Activated naive CD8-positive, alpha-beta T cell treated with anti-CD3 and anti-CD28 coated beads for 36 hours (primary cell): ENCODE data around the gene MYT1. TPM values are rescaled to one million over a fixed set of nuclear protein-coding genes. Genes with fewer than 3 reads are reported as not detected.
"Not testable (repeated sequence)": the region's sequence is repeated elsewhere in the genome, so short reads cannot be mapped to it uniquely, and the experiment has no call there.

ENCODE experiments used
- DNase-seq: peaks from one replicate; pipeline ENCODE4 v3.0.0; 2021
- H3K27ac Mint-ChIP-seq: one replicate; pipeline ENCODE4 v1.8.0; 2022; ENCODE audit warnings: mild to moderate bottlenecking, moderate library complexity, mixed read lengths
- H3K27me3 Mint-ChIP-seq: one replicate; pipeline ENCODE4 v1.8.0; 2022; ENCODE audit warnings: mild to moderate bottlenecking, mixed read lengths
- H3K36me3 Mint-ChIP-seq: one replicate; pipeline ENCODE4 v1.8.0; 2021; ENCODE audit warnings: mild to moderate bottlenecking, mixed read lengths
- H3K4me1 Mint-ChIP-seq: one replicate; pipeline ENCODE4 v1.8.0; 2021; ENCODE audit warnings: mixed read lengths
- H3K4me3 Mint-ChIP-seq: one replicate; pipeline ENCODE4 v1.8.0; 2022; ENCODE audit warnings: mild to moderate bottlenecking, moderate library complexity, mixed read lengths
- H3K9me3 Mint-ChIP-seq: one replicate; pipeline ENCODE4 v1.8.0; 2022; ENCODE audit warnings: mixed read lengths
- total RNA-seq, 2 experiments: library from RNA; stranded (reverse); gene quantifications; one replicate each; pipeline ENCODE4 v1.2.3, GENCODE V29; 2021

Gene MYT1
- total RNA-seq, 2 experiments from 2014 or later = 0.44 TPM; not detected in 1

DNA sequence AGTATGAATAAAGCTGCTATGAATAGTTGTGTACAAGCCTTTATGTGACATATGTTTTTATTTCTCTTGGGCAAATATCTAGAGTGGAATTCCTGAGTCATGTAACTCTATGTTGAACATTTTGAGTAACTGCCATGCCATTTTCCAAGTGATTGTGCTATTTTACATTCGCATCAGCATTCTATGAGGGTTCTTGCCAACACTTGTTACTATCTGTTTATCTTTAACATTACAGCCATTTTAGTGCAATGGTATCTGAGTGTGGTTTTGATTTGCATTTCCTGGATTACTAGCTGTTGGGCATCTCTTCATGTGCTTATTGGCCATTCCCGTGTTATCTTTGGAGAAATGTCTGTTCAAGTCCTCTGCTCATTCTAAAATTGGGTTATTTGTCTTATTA, 19.1 kb downstream of the MYT1 start:
- Mint-ChIP-seq H3K4me3 (no peak overlapping the region), H3K9me3 (peaks cover 4% of the 10 kb centered on the region), H3K4me1 (no peaks in the 10 kb centered on the region), H3K27ac (no peak overlapping the region), H3K27me3 (peaks cover 17% of the 10 kb centered on the region), H3K36me3 (no peaks in the 10 kb centered on the region)
- DNase-seq = no peak

DNA sequence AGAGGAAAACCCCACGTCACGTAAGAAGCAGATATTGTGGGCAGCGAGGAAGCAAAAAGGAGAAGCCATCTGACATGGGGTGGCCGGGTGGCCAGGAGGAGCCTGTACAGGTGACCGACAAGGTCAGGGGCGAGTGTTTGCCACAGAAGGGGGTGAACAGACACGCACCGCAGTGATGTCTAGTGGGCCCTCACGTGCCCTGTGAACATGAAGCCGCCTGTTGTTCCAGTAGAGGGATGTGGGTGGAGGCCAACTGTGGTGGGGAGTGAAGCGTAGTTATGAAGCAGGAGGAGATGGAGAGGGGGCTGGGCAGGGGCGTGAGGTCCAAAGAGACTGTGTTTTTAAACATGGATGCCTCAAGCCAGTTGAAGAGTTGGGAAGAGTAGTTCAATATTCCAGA, 20.5 kb downstream of the MYT1 start:
- H3K27ac Mint-ChIP-seq = no peak overlapping the region
- no peak for DNase-seq
- no peak overlapping the region for H3K4me3 Mint-ChIP-seq

DNA sequence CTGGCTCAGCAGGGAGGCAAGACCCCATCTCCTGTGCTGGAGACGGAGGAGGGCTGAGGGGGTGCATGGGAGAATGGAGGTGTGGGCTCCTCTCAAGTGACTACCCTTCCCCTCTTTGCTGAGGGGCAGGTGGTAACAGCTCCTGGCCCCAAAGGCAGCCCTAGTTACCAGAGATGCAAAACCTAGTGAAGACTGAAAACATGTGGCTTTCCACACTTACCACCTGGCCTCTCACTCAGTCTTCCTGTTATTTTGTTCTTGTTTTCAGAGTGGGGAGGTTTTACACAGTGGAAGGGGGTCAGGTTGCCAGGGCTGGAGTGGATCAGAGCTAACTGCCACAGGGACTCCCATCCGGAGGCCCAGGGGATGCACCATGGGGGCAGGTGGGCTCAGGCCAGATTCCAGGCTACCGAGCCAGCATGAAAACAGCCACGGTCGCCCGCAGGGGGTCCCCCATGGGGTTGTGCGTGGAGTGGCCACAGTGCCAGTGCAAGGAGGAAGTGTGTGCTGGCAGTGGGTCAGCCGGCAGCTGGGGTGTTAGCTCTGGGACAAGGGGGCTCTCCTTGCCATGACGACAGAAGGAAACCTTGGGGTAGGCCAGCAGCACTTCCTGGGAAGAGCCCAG, 21.1 kb downstream of the MYT1 start:
- Mint-ChIP-seq H3K36me3 (no peaks in the 10 kb centered on the region), H3K4me1 (no peaks in the 10 kb centered on the region), H3K9me3 (peaks cover 4% of the 10 kb centered on the region), H3K4me3 (no peak overlapping the region), H3K27ac (no peak overlapping the region), H3K27me3 (peaks cover 17% of the 10 kb centered on the region)
- no peak for DNase-seq

More for the DNA sequence above, 20.5 kb downstream of the MYT1 start:
- Mint-ChIP-seq H3K9me3 (peaks cover 4% of the 10 kb centered on the region), H3K27me3 (peaks cover 17% of the 10 kb centered on the region), H3K36me3 (no peaks in the 10 kb centered on the region), H3K4me1 (no peaks in the 10 kb centered on the region)

DNA sequence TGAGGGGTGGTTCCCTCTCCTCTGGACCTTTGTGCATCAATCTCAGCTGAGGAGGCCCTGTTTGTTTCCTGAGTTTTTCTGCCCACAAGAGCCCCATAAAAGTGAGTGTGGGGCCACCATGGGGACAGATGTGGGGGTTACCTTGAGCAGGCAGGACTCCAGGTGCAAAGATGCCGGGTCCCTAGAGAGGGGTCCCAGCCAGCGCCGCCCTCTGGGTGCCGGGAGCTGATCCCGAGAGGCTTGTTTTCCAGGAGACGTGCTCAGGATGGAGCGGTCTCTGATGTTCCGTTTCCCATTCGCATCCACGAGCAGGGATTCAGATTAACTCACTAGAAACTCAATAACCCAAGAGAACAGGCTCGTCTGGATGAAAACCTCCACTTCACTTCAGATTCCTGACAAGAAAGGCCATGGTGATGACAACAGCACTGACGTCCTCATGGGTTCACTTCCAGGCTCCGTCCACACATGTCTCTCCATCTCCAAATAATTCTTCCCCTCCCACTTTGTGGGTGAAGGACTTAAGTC, 21.9 kb downstream of the MYT1 start:
- Mint-ChIP-seq H3K36me3 (no peaks in the 10 kb centered on the region), H3K9me3 (peaks cover 4% of the 10 kb centered on the region), H3K27ac (no peak overlapping the region), H3K27me3 (peaks cover 17% of the 10 kb centered on the region), H3K4me1 (no peaks in the 10 kb centered on the region), H3K4me3 (no peak overlapping the region)
- DNase-seq = no peak

DNA sequence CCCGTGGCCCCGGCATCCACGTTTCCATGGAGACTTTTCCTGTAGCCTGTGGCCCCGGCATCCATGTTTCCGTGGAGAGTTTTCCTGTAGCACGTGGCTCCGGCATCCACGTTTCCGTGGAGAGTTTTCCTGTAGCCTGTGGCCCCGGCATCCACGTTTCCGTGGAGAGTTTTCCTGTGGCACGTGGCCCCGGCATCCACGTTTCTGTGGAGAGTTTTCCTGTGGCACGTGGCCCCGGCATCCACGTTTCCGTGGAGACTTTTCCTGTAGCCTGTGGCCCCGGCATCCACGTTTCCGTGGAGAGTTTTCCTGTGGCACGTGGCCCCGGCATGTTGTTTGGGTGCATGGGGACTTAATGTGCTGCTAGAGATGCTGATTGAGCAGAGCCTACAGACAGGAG, 23.0 kb downstream of the MYT1 start:
- not testable (repeated sequence) for H3K4me1 Mint-ChIP-seq, DNase-seq, H3K4me3 Mint-ChIP-seq, H3K9me3 Mint-ChIP-seq, H3K27ac Mint-ChIP-seq, H3K36me3 Mint-ChIP-seq
- H3K27me3 Mint-ChIP-seq = peaks cover 21% of the 10 kb centered on the region

DNA sequence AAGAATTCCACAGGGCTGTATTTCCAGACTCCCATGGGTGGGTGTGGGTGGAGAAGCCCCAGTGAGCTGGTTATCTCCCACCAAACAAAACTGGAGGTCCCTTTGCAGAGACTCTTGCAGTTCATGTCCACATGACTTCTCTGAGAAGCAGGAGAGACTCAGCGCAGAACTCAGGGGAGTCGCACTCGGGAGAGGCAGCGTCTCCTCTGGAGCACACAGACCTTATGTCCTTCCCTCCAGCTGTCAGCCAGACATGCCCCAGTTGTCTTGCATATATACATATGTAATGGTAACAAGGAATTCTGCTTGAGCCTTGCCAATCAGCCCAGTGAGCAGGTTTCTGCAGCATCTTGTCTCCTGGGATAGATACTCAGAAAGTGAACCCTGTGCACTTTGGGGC, 23.8 kb downstream of the MYT1 start:
- no peaks in the 10 kb centered on the region for H3K4me1 Mint-ChIP-seq
- H3K27ac Mint-ChIP-seq = no peak overlapping the region
- peaks cover 4% of the 10 kb centered on the region for H3K9me3 Mint-ChIP-seq
- DNase-seq = no peak
- no peaks in the 10 kb centered on the region for H3K36me3 Mint-ChIP-seq
- H3K27me3 Mint-ChIP-seq = peaks cover 14% of the 10 kb centered on the region
- H3K4me3 Mint-ChIP-seq = no peak overlapping the region

DNA sequence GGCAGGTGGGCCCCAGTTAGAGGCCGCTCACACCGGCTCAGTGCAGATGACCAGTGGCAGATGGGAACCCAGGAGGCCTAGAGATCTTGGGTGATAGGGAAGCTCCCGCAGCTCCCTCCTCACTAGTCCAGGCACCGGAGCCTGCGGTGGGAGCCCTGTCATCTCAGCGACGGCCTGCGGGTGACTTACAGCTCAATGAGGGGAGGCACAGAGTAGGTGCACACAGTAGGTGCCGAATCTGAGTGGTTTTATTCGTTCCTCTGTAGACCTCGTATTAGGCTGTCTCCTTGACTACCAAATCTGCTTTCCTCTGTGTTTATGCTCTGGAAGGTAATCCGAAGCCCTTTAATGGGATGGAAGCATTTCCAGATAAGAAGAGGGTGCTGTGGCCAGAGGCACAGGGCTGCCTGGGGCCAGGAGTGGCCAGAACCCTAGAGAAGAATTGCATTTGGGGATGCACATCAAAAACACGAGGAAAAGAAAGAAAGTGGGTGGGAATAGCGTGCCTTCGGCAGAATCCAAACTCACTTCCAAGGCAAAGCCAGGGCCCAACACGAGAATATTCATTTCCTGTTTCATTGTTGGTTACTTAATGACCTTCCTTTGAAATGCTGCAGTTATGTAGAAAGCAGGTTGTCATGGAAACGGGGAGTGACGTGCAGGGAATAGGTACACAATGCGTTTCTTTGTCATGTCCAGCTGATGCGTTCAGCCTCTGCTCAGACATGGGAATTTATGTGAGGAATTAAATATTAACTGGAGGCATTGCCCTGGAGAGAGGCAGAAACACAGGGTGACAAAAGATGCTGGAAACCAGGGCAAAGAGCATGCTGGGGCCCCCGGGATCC, 24.7 kb downstream of the MYT1 start:
- Mint-ChIP-seq H3K27ac (no peak overlapping the region), H3K4me1 (no peaks in the 10 kb centered on the region), H3K27me3 (peaks cover 8% of the 10 kb centered on the region), H3K36me3 (no peaks in the 10 kb centered on the region), H3K9me3 (peaks cover 4% of the 10 kb centered on the region), H3K4me3 (no peak overlapping the region)
- no peak for DNase-seq

DNA sequence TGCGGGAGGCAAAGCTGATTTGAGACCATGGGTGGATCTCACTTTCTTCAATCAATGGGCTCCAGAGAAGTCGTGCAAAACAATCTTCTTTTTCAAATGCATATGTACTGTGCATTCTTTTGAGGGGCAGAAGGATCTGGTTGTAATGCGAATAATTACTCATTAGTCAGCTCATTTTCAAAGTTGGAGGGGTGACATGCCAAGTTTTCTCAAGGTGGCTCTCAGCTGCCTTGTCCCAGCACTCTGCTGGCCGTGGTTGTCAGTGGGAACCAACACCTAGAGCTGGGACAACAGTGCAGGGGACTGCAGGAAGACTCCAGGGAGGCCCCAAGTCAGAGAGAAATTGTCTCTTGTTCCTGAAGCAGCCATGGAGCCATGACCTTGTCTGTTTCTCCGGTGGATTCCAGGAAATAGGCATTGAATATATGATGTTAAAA, 25.3 kb downstream of the MYT1 start:
- Mint-ChIP-seq H3K4me1 (no peaks in the 10 kb centered on the region), H3K9me3 (peaks cover 4% of the 10 kb centered on the region), H3K27ac (no peak overlapping the region), H3K36me3 (no peaks in the 10 kb centered on the region), H3K27me3 (peaks cover 4% of the 10 kb centered on the region), H3K4me3 (no peak overlapping the region)
- DNase-seq = no peak

DNA sequence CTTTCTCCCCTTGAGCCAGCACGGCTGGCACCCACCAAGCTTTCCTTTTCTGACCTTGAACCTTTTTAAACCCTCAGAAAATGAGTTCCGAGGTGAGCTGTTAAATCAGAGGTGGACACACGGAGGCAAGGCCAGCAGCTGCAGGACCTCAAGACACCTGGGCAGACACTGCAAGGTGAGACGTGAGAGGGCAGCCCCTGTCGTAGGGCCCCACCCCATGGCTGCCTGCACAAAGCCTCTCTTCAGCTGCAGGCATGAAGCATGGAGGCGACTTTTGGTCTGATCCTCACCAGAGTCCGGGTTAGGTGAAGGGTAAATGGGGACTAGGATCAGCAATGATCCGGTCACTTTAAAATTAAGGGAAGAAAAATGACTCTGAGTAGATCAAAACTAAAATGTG, 25.7 kb downstream of the MYT1 start:
- Mint-ChIP-seq H3K4me3 (no peak overlapping the region), H3K27me3 (peaks cover 4% of the 10 kb centered on the region), H3K36me3 (no peaks in the 10 kb centered on the region), H3K4me1 (no peaks in the 10 kb centered on the region), H3K9me3 (peaks cover 4% of the 10 kb centered on the region), H3K27ac (no peak overlapping the region)
- no peak for DNase-seq

DNA sequence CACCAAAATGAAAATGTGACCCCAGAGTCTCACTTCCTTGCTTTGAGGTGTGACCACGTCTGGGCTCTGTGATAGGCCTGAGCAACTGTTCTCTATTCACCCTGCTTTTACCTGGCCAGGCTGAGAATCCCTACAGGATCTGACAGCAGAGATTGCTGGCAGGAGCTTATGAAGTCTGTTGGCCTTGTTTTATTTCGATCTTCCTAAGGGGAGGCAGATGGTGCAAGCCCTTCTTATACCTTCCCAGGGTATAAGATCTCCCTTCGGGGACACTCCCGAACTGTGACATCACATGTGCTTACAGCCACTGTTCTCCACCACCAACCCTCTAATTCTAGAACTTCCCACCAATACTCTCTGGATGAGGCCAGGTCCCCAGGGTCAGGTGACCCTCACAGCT, 26.8 kb downstream of the MYT1 start:
- no peak for DNase-seq
- no peaks in the 10 kb centered on the region for H3K36me3 Mint-ChIP-seq
- H3K4me3 Mint-ChIP-seq = no peak overlapping the region
- peaks cover 4% of the 10 kb centered on the region for H3K9me3 Mint-ChIP-seq
- no peak overlapping the region for H3K27ac Mint-ChIP-seq
- H3K27me3 Mint-ChIP-seq = peaks cover 4% of the 10 kb centered on the region
- no peaks in the 10 kb centered on the region for H3K4me1 Mint-ChIP-seq

DNA sequence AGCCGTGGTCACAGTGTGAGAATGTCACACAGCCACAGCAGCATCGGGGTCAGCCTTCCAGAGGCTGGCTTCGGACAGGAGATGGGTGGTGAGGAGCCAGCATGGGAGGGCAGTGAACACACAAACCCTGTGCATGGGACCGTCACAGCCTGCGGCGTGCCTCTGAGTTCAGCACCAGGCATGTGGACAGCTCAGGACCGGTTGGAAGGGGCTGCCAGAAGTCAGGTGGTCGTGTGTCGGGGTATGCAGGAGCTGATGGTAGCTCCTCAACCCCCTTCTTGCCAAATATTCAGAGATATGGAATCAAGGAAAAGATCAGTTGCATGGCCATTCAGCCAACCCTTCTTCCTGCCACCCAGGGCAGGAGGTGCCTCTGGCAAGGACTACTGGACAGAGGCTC, 28.2 kb downstream of the MYT1 start:
- no peaks in the 10 kb centered on the region for H3K4me1 Mint-ChIP-seq
- H3K27ac Mint-ChIP-seq = no peak overlapping the region
- no peak for DNase-seq
- H3K27me3 Mint-ChIP-seq = peaks cover 9% of the 10 kb centered on the region
- H3K36me3 Mint-ChIP-seq = no peaks in the 10 kb centered on the region
- peaks cover 2% of the 10 kb centered on the region for H3K9me3 Mint-ChIP-seq
- H3K4me3 Mint-ChIP-seq = no peak overlapping the region

DNA sequence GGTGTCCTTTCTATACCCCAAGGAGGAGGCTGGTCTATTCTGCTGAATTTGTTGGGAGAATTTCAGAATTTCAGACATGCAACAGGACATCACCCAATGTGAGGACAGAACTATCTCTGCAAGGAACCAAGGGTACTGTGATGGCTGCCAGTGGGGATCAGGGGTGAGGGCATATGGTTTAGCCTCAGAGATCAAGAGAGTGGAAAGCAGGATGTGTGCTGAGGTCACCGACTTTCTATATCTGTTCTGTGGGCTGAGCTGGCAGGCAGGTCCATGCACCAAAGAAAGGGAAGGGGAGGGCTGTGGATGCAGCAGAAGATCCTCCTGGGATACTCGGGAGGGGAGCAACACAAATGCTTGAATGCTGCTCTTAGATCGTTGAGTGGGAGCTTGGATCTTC, 28.8 kb downstream of the MYT1 start:
- peaks cover 10% of the 10 kb centered on the region for H3K27me3 Mint-ChIP-seq
- no peaks in the 10 kb centered on the region for H3K9me3 Mint-ChIP-seq
- H3K4me3 Mint-ChIP-seq = no peak overlapping the region
- DNase-seq = no peak
- H3K36me3 Mint-ChIP-seq = no peaks in the 10 kb centered on the region
- H3K27ac Mint-ChIP-seq = no peak overlapping the region
- no peaks in the 10 kb centered on the region for H3K4me1 Mint-ChIP-seq

DNA sequence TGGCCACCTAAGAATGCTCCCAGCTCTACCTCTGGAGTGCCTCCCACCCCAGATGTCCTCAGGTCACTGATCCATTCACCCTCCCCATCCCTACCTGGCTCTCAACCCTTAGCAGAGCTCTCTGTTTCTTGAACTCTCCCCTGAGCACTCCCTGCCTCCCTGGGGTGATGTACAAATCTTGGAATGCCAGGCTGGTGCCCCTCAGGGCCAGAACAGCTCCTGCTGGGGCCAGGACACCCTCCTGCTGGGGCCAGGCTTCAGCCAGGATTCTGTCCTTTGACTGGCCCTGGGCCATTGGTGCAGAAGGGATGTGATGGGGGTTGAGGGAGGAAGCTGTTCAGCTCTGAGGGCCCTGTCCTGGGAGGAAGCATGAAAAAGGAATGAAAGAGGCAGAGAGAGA, 30.0 kb downstream of the MYT1 start:
- no peak overlapping the region for H3K27ac Mint-ChIP-seq
- no peaks in the 10 kb centered on the region for H3K4me1 Mint-ChIP-seq
- no peak overlapping the region for H3K4me3 Mint-ChIP-seq
- peaks cover 10% of the 10 kb centered on the region for H3K27me3 Mint-ChIP-seq
- H3K9me3 Mint-ChIP-seq = no peaks in the 10 kb centered on the region
- H3K36me3 Mint-ChIP-seq = no peaks in the 10 kb centered on the region
- DNase-seq = no peak

DNA sequence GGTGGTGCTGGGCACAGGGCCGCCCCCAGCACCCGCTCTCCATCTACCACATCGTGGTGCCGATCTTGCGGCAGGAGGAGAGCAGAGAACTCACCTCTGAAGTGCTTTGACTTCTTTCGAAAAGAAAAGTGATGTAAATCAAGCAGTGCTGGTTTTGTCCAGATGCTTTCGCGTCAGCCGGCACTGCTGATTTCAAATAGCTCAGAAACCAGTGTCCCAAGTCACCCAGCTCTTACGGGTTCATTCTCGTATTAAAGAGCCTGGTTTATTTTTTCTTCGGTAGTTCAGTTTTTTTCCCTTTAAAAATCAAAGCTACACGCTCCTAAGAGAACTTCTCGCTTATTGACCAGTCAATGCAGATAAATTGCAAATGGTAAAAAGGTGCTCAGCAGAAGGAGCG, 32.1 kb downstream of the MYT1 start:
- H3K4me3 Mint-ChIP-seq = no peak overlapping the region
- H3K27me3 Mint-ChIP-seq = peaks cover 21% of the 10 kb centered on the region
- H3K27ac Mint-ChIP-seq = no peak overlapping the region
- H3K4me1 Mint-ChIP-seq = no peaks in the 10 kb centered on the region
- no peak for DNase-seq
- no peaks in the 10 kb centered on the region for H3K36me3 Mint-ChIP-seq
- H3K9me3 Mint-ChIP-seq = no peaks in the 10 kb centered on the region

DNA sequence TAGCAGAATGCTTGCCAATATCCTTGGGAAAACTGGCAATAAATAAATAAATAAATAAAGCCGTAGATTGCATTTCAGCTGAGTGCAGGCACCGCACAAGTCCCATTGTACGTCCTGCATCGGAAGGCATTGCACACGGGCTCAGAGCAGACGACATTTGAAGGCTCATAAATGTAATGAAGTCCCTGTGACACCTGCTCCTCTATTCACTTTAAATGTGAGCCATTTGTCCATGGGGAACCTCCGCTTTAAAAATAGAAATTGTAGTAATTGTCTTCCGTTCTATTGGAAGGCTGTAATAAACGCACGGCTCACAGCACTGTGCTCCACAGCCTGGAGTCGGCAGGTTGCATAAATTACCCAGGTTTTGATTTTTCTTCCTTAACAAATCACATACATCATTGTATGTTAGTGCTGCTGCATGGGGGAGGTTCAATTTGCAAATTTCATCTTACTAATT, 32.6 kb downstream of the MYT1 start:
- Mint-ChIP-seq H3K36me3 (no peaks in the 10 kb centered on the region), H3K27ac (no peak overlapping the region), H3K4me3 (no peak overlapping the region), H3K9me3 (no peaks in the 10 kb centered on the region), H3K4me1 (no peaks in the 10 kb centered on the region), H3K27me3 (peaks cover 17% of the 10 kb centered on the region)
- DNase-seq = no peak

DNA sequence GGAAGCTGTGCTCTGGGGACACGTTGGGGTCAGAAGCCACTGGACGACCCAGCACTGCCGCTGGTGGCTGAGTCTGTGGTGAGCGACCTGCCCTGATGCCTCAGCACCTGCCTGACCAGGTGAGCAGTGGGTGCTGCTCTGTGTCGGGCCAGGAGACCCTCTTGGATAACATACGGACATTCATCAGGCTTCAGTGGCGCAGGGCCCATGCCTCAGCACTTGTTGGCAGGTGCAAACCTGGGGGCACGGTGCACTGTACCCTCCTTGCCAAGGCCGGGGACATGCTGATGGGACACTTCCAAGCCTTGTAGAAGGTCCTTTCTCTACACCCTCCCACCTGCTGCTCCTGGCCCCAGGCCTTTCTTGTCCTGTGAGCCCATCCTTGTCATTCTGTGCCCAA, 34.1 kb downstream of the MYT1 start:
- Mint-ChIP-seq H3K27me3 (peaks cover 17% of the 10 kb centered on the region), H3K4me1 (no peaks in the 10 kb centered on the region), H3K27ac (no peak overlapping the region), H3K36me3 (no peaks in the 10 kb centered on the region), H3K9me3 (no peaks in the 10 kb centered on the region), H3K4me3 (no peak overlapping the region)
- DNase-seq = no peak
